ENCODE data around the gene TRAF1.
A peak's percentile ranks its signal among the peaks of the same experiment; 100 is the strongest.

The TRAF1 gene

GRCh38 chr9:120922404-120923195 lies 4.0 kb downstream of the TRAF1 start:
- DNase-seq: no peak

DNA sequence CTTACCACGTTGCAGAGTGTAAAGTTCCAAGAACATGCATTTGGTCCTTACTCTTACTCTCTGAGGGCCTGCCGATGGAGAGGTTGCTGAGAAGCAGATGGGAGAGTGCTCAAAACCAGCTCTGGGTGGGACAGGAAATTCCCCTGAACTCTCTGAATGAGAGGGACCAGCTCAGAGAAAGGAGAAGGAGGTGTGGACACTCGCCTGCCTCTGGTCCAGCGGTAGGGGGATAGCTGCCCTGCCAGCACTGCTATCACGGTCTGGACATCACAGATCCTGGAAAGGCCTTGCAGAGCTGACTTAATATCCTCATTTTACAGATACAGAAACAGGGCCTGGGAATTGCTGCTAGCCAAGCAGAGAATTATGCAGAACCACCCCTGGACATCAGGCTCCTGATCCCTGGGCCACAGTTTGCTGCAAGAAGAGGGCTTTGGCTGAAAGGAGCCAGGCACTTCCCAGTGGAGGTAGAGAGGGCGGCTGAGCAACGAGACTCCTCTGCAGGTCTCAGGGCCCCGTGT lies 4.9 kb downstream of the TRAF1 start:
- no peak for DNase-seq

DNA sequence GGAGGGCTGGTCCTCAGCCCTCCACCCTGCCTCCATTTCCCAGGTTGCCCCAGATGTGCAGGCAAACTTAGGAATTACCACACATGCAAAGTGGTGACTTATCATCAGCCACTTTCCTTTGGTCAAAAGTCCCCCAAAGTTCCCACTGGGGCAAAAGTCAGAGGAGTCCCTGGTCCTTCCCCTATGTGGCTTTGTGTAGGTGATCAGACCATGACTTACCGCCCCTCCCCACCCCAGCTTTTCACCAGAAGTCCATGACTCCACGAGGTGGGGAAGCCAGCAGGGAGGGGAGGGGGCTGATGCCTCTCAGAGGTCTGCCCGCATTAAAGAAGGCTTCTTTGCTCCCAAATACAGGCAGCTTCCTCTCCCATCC lies 5.8 kb downstream of the TRAF1 start:
- DNase-seq: no peak

GRCh38 chr9:120919843-120920805 lies 6.5 kb downstream of the TRAF1 start:
- DNase-seq: no peak

GRCh38 chr9:120918931-120919842 lies 7.4 kb downstream of the TRAF1 start:
- DNase-seq: no peak

- DNase-seq: no peak
Observed at GRCh38 chr9:120917929-120918762, 8.4 kb downstream of the TRAF1 start.

- DNase-seq: no peak
Observed at GRCh38 chr9:120916991-120917880, 9.4 kb downstream of the TRAF1 start.

- DNase-seq: no peak
Observed at GRCh38 chr9:120916588-120916987, 10.0 kb downstream of the TRAF1 start.

- peak; percentile 66 for DNase-seq
Observed at GRCh38 chr9:120915854-120916470, 10.6 kb downstream of the TRAF1 start.

- DNase-seq: no peak
Observed at GRCh38 chr9:120914953-120915352, 11.6 kb downstream of the TRAF1 start.

GRCh38 chr9:120914396-120914795 lies 12.2 kb downstream of the TRAF1 start:
- DNase-seq: no peak

GRCh38 chr9:120913647-120914264 lies 12.8 kb downstream of the TRAF1 start:
- DNase-seq: peak; percentile 62

DNA sequence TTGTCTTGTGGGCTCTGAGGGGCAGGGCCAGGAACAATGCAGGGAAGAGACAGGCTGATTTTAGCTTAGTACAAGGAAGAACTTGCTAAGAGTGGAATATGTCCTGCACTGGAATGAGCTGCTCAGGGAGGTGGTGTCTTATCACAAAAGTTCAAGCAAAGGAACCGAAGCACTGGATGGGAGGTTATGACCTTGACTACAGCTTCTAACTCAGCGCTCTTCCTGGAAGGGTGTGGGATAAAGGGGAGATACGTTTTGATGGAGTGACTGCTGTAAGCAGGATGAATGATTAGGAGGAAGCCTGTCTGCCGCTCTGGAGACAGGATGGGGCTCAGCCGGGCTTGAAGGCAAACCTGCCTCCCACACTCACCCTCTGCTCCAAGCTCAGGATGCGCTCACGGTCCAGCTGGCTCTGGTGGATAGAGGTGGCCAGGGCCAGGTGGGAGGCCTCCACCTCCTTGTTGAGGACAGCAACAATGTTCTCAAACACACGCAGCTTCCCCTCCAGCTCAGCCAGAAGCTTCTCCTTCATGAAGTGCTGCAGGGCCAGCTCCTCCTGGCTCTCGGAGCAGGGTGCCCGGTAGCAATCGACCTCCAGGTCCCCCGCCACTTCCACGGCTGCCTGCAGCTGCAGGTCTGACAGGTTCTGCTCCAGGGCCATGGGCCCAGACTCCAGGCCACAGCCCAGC lies 13.5 kb downstream of the TRAF1 start:
- DNase-seq: no peak

GRCh38 chr9:120911295-120911837 lies 15.2 kb downstream of the TRAF1 start:
- DNase-seq: no peak

- DNase-seq: no peak
Observed at GRCh38 chr9:120910643-120911042, 16.0 kb downstream of the TRAF1 start.

DNA sequence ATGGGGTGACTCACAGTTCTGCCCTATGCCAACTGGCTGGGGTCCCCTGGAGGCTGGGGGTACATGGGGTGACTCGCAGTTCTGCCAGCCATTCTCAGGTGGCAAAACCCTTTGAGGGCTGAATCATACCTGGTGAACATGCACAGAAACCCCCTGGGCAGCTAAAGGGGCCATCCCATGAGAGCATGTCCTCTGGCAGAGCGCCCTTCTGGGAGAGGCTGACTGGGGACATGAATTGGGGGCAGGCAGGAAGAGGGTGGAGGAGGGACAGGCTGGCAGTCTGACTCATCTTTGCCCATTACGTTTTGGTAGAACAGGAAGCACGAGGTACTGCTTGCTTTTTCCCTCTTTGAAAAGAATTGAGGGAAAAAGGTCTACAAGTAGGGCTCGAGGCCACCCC lies 16.7 kb downstream of the TRAF1 start:
- peak; percentile 58 for DNase-seq

- DNase-seq: no peak
Observed at GRCh38 chr9:120905315-120906164, 21.1 kb downstream of the TRAF1 start.

DNA sequence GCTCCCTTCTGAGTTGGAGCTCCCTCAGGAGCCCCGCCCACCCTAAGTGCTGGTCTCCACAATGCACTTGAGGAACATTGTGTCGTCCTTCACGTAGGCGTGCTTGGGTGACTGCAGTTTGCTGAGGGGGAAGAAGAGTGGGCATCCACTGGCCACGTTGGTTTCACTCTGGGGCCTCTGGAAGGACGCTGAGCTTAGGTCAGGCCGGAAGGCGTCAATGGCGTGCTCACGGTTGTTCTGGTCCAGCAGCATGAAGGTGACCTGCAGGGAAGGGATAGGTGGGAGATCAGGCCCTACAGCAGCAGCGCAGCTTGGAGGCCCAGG lies 21.7 kb downstream of the TRAF1 start:
- DNase-seq: no peak
